Pulmonary artery endothelial cell (primary cell): ENCODE measurements around the gene KATNAL2. TPM values are rescaled to one million over a fixed set of nuclear protein-coding genes. Genes with fewer than 3 reads are reported as not detected.
"Not testable (repeated sequence)": the region's sequence is repeated elsewhere in the genome, so short reads cannot be mapped to it uniquely, and the experiment has no call there.

Source experiments
- DNase-seq: peaks from one replicate; pipeline ENCODE4 v3.0.0-alpha.2; 2011; ENCODE audit warnings: low read depth, low spot score
- total RNA-seq: library from RNA; depleted of rRNA; stranded (reverse); fragments of >200 nt; gene quantifications from 2 replicates; pipeline ENCODE4 v1.2.3, GENCODE V29; 2014

KATNAL2 gene
- total RNA-seq, 1 donor from 2014 or later: 0.33 TPM

GRCh38 chr18:47032945-47033344 is 115.5 kb downstream of the KATNAL2 start:
- no peak for DNase-seq

- DNase-seq: not testable (repeated sequence)
These were observed 117.2 kb downstream of the KATNAL2 start for GRCh38 chr18:47034591-47034990.

DNA sequence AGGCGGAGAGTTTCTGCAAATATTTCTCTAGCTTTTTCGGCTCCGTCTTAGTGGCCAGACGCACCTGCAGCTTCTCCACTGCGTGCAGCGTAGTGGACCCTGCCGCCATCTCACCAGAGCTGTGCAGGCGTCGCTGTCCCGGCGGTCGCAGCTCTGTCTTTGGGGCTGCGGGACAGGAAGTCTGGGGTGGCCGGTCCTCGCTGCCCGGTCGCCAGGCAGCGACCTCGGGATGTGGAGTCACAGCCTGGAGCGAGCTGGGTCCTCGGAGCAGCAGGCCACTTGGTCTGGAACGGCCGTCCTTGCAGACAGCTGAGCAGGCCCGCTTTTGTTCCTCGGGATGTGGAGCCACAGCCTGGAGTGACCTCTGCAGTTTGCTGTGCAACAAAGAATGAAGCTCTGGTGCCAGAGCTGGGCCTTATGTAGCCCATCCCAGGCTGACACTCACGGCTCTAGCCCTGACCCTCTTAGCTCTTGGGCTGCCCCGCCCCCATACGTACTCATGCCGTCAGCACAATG is 117.8 kb downstream of the KATNAL2 start, which contains the start of gene ELOA2:
ELOA2 (minus strand) TSS at position 466 of the 516 bp plus-strand sequence; CDS start at position 109, 357 bp downstream.
- DNase-seq: no peak

DNA sequence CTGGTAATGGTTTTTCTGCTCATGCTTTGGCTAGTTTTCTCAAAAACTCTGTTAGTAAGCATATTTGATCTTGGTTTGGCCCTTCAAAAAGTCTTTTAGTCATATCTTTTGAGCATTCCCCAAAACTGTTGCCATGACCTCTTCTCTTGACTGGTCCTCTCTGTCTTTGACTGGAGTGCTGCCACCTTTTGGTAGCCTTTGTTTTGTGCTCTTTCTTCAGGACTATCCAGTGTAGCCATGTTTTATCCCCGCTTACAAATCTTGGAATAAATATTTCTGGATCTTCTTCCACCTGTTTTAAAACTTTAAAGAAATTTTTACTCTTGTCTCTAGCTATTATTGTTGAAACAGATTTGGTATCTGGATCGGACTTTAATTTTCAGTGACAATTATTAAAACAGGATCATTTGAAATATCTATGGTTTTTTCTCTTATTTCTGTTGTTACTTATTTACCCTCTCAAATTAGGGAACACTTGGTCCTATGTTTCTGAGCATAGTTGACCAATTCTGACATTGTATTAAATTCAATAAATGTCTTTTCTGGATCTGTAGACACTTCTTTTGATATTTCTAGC is 119.0 kb downstream of the KATNAL2 start:
- no peak for DNase-seq

DNA sequence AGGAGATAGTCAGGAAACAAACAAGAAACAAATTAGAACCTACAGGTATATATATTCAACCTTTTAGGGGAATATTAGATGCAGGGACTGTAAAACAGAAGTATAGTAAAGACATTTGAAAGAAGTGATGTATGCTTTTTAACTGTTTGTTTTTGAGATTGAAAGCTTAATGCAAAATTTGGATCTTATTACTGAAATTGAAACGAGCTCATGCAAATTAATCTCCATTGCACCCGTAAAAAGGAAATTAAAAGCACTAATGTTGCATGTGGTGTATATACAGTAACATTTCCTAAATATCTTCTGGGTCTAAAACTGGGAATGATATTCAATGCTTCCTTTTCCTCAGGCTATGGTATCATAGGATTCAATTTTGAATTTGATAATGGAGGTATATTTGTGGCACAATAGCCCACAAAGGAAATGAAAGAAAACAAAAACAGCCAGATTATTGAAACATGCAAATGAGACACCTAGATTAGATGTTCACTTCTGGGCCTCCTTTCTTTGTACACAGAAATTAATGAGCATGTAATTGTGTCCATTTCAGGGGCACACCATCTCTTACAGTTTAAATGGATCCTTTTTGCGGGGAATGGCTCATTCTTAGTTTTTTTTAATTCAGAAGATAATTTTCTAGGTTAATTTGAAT is 119.7 kb downstream of the KATNAL2 start:
- no peak for DNase-seq

DNA sequence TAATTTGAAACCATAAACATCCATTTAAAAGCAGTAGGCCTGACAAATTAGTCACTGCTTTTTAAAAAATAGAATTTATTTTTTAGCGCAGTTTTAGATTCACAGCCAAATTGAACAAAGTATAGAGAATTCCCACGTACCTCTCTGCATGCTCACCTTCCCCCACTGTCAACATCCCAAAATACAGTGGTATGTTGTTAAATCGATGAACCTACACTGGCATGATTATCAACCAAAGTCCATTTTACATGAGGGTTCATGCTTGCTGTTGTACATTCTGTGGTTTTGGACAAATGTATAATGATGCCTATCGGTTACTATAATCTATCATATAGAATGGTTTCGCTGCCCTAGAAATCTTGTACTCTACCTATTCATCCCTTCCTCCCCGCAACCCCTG is 123.6 kb downstream of the KATNAL2 start:
- no peak for DNase-seq

GRCh38 chr18:47050468-47050867 is 133.1 kb downstream of the KATNAL2 start:
- DNase-seq: no peak

DNA sequence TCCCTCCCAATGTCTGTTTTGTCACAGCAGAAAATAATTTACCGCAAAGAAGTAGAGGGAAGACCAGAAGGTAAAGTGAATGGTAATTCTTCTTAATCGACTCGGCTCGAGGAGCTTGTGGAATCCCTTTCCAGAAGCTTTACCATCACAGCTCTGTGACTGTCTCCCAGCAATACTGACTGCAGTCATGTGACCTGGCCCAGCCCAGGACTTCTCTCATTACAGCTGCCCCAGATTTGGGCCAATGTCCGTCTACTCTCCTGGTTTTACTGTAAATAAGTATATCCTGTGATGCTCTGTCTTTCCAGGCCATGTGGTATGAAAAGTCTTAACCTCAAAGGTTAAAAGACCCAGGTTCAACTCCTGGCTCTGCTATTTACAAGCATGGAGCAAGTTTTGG is 137.0 kb downstream of the KATNAL2 start:
- no peak for DNase-seq

DNA sequence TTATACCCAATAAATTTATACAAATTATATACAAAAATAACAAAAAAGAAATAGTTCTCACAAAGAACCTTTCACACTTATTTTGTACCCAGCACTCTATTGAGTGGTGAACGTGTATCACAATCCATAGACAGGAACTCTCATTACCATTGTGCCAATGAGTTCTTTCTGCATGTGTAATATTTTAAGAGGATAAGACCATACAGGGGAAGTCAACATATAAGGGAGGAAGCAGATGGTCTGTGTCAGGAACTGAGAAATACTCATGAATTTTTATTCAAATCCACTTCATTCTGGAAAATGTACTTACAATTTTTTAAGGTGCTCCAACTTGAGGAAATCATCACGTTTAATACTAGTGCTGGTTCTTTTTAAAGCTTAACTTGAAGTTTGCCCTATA is 145.1 kb downstream of the KATNAL2 start:
- no peak for DNase-seq

DNA sequence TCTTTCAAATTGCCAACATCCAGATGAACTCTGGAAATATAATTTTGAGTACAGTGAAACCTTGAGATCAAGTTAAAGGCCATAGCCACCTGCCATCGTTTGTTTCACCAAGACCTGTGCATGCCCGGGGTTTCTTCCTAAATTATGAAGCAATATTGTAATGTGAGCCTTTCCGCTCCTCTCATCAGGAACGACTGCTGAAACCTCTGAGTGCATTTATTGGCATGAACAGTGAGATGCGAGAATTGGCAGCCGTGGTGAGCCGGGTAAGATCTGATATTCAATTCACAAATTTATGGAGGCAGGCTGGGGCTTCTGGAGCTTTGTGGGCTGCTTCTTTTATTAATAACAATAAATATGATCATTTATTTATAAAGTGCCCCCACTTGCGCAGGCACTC is 145.7 kb downstream of the KATNAL2 start:
- no peak for DNase-seq

DNA sequence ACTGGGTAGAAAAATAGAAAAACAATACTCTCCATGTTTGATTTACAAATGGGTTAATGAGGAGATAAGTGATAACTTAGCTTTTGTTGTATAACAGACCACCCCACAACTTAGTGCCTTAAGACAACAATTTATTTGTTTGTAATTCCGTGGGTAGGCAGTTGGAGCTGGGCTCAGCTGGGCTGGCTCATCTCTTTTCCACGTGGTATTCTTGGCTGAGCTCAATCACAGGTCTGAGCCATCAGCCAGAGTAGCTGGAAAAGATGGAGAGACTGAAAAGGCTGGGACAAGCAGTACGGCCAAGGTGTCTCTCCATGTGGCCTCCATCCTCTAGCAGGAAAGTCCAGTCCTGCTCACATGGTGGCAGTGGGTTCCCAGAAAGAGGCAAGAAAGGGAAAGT is 150.2 kb downstream of the KATNAL2 start:
- no peak for DNase-seq

DNA sequence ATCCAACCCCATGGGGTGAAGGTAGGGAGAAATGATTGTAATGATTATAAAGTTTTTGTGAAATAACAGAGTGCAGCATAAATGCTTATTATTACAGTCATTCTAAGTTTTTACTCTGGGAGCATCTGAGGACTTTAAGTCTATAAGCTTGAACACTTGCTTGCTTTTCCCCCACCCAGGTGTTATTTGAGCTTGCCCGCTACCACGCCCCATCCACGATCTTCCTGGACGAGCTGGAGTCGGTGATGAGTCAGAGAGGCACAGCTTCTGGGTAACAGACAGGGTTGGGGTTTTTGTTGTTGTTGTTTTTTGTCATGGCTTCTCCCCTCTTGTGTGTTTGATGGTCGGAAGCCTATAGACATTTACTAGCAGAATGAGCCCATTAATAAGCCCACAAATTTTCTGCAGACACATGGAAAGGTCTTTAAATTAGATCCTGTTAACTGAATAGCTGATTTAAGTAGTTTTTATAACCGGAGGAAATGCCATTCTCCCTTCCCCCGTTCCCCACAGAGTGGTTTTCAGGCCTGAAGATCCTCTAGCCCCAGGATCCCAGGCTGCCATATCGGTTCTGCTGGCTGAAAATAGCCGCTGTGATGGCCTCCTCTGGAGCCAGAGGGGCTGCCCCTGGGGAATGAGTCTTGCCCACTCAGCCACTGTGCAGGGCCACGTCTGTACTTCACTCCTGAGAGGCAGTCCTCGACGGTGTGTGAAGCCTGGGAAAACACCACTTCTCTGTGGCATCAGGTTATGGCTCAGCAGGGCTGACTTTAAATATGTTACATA is 157.9 kb downstream of the KATNAL2 start:
- no peak for DNase-seq

- no peak for DNase-seq
These were observed 159.7 kb downstream of the KATNAL2 start for GRCh38 chr18:47077111-47077510.

DNA sequence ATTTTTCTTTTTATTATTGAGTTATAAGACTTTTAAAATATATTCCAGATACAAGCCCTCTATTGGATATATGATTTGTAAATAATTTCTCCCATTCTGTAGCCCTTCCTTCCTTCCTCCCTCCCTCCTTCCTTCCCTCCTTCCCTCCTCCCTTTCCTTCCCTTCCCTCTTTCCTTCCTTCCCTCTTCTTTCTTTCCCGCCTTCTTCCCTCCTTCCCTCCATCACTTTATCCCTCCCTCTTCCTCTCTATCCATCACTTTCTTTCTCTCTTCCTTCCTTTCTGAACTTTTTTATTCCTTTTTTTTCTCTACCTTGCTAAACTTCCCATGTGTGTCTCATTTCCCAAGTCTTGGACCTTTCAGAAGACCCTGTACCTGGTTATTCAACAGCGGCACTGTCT is 163.5 kb downstream of the KATNAL2 start:
- no peak for DNase-seq

GRCh38 chr18:47081578-47081977 is 164.2 kb downstream of the KATNAL2 start:
- no peak for DNase-seq

DNA sequence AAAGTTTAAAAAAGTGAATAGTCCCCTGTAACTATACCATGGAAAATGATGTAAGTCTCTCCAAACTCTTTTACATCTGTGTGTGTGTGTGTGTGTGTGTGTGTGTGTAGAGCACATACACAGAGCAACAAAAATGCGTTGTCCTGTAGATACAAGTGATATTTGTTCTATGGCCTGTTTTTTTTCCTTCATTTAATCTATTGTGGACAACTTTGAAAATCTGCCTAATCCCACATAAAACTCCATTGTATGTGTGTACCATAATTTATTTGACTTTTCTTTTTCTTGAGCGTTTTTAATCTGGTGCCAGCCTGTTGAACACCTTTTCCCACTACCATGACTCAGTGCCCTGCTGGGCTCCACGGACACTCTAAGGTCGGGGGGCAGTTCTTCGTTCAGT is 170.3 kb downstream of the KATNAL2 start:
- no peak for DNase-seq

- DNase-seq: no peak
These were observed 178.4 kb downstream of the KATNAL2 start for GRCh38 chr18:47095810-47096209.

DNA sequence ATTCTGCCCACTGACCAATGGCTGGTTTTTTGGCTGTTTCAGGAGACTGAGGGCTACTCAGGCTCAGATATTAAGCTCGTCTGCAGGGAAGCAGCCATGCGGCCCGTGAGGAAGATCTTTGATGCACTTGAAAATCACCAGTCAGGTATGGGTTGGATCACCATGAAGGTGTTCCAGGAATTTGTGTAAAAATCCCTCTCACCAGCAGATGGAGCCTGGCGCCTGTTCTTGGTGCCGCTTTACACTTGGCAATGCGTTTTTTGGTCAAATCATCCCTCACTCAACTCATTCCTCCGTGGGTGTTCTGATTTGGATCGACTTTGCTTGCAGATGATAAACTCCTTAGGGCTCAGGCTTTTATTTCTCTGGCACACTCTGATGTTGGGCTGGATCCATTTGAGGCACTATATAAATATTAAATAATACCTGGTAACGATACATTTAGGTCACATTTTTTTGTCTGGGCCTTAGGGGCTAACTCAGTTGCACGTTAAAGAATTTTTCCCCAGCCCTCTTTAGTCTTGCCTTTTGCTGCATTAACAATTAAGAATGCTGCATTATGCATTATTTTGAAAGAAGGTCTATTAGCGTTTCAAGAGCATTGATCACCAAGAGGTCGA is 182.9 kb downstream of the KATNAL2 start:
- DNase-seq: peak; percentile 3

DNA sequence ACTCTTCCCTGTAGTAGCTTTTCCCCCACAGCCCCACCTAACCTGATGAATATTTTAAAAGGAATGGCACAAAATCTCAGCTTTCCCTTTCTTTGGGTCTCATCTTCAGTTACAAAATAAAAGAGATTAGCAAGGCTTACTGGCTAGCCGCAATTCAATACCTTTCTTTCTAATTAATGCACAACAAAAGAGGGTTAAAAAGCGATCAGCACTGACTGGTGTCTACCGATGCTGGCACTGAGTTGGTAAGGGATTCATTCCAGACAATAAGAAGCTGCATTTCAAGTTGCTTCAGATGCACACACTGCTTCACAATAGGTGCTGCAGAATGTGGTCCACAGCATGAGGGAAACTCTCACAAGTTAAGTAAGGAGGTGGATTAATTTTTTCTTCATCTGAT is 191.0 kb downstream of the KATNAL2 start:
- no peak for DNase-seq

- DNase-seq: no peak
These were observed 191.6 kb downstream of the KATNAL2 start for GRCh38 chr18:47108998-47109405.

- no peak for DNase-seq
These were observed 192.3 kb downstream of the KATNAL2 start for GRCh38 chr18:47109720-47110119.
